BJ (cell line): Measurements from ENCODE around the gene EML6. TPM values are rescaled to one million over a fixed set of nuclear protein-coding genes. Genes with fewer than 3 reads are reported as not detected.

Experiments used
- CTCF ChIA-PET: fragments of 350-600 bp; formaldehyde crosslinking; extraction: SDS; loops from one replicate; lab custom pipeline; 2021; ENCODE audit warnings: antibody characterized with exemption, inconsistent platforms; lab: Yijun Ruan, JAX
- POLR2A ChIA-PET: fragments of 300-600 bp; sonication (Branson Sonifier 250); formaldehyde crosslinking; extraction: SDS; loops from one replicate; lab custom pipeline; 2021; ENCODE audit warnings: antibody characterized with exemption; lab: Charles Lee
- DNase-seq: peaks from one replicate; pipeline ENCODE4 v3.0.0-alpha.2; 2011; ENCODE audit warnings: low read depth
- H3K27me3 ChIP-seq: 2 replicates; pipeline ENCODE4 v1.6.0; 2011; ENCODE audit warnings: low read length; ENCODE audit not compliant: control insufficient read depth, insufficient read depth
- H3K36me3 ChIP-seq: 2 replicates; pipeline ENCODE4 v1.5.1; 2011; ENCODE audit warnings: low read length; ENCODE audit not compliant: control insufficient read depth, insufficient read depth
- H3K4me3 ChIP-seq: 2 replicates; pipeline ENCODE4 v1.5.1; 2011; ENCODE audit warnings: low read depth, mild to moderate bottlenecking, control low read depth, low read length
- polyA plus RNA-seq: library from polyadenylated mRNA; depleted of rRNA; stranded (reverse); fragments of >200 nt; gene quantifications from 2 replicates; pipeline ENCODE4 v1.2.3, GENCODE V29; 2011
- TF ChIP-seq, protein P1 (sequence below): IDR thresholded peaks from 2 replicates; pipeline ENCODE4 v1.5.1; 2011; ENCODE audit warnings: low read depth, mild to moderate bottlenecking, control low read depth, inconsistent platforms, low read length, moderate library complexity; ENCODE audit not compliant: insufficient read depth

The EML6 gene
- polyA plus RNA-seq, 1 experiment = 0.18 TPM

DNA sequence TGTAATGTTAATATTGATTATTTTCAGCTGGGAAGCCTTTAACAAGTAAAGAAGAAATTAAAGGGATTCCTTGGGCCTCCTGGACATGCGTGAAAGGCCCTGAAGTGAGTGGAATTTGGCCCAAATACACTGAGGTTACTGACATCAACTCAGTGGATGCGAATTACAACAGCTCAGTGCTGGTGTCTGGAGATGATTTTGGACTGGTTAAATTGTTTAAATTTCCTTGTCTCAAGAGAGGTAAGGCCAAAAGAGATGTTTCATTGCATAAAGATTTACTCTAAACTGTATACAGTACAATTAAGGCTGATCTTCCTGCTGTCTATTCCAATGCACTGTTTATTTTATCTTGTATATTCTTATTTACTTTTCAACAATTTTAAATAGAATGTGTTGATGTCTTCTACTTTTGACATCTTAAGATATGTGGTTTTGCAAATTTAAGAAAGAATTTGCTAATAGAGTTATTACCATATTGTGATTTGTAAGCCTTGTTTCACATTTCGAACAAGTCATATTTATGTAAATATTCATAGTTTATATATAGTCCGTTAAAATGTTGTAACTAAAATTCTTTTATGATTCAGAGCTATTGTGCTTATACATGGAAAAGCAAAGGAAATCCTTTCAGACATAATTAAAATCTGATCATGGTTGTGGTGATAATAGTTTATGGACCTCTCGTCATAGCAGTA is 130.3 kb downstream of the EML6 start:
- TF ChIP-seq, protein P1, sequence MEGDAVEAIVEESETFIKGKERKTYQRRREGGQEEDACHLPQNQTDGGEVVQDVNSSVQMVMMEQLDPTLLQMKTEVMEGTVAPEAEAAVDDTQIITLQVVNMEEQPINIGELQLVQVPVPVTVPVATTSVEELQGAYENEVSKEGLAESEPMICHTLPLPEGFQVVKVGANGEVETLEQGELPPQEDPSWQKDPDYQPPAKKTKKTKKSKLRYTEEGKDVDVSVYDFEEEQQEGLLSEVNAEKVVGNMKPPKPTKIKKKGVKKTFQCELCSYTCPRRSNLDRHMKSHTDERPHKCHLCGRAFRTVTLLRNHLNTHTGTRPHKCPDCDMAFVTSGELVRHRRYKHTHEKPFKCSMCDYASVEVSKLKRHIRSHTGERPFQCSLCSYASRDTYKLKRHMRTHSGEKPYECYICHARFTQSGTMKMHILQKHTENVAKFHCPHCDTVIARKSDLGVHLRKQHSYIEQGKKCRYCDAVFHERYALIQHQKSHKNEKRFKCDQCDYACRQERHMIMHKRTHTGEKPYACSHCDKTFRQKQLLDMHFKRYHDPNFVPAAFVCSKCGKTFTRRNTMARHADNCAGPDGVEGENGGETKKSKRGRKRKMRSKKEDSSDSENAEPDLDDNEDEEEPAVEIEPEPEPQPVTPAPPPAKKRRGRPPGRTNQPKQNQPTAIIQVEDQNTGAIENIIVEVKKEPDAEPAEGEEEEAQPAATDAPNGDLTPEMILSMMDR = no peak
- no peak for DNase-seq
- Histone ChIP-seq H3K27me3 (no peaks in the 10 kb centered on the region), H3K4me3 (no peak overlapping the region), H3K36me3 (no peaks in the 10 kb centered on the region)
- ChIA-PET CTCF (interaction anchor here (1.2 kb wide), 1 partner anchor 15 kb away, joined by 8 read pairs; no protein-coding TSS in a partner anchor), POLR2A (no interaction called here)

DNA sequence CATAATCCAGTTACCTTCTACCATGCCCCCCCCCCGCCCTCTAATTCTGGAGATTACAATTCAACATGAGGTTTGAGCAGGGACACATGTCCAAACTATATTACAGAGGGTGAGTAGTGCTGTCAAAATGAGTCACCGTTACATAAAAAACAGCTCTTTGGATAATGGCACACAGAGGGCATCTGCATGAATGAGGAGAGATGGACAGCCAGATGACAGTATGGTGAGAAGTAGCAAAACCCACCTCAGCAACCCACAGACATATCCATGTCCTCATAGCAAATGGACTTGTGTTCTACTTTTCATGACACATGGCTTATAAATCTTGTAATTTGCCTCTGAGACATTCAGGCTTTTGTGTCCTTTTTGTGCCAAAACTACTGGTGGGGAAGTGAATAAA is 132.0 kb downstream of the EML6 start:
- CTCF ChIA-PET = no interaction called here
- H3K36me3 ChIP-seq = no peaks in the 10 kb centered on the region
- POLR2A ChIA-PET = no interaction called here
- TF ChIP-seq, protein P1 = no peak
- no peaks in the 10 kb centered on the region for H3K27me3 ChIP-seq
- no peak overlapping the region for H3K4me3 ChIP-seq
- DNase-seq = no peak

DNA sequence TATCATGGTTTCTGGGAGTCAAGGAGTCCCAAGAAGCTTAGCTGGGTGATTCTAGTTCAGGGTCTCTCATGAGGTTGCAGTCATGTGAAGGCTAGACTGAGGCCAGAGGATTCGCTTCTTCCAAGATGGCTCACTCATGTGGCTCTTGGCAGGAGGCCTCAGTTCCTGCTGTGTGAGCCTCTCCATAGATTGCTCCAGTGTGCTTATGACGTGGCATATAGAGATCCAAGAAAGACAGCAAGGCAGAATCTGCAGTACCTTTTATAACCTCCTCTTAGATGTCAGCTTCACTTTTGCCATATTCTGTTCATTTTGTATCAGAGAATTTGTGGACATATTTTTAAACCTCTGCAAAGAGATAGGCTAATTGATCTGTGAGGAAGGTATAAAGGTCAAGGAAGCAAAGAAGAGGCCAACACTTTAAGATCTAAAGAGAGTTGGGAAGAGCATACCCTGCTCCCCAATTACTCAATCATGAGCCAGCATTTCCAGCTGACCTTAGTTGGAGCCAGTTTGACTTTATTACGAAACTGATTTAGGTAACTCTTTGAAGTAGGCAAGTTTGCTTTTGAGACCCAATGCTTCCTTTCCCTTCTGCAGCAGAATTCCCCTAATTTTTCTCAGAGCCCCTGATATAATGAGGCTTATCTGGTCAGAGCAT is 134.7 kb downstream of the EML6 start:
- H3K27me3 ChIP-seq = no peaks in the 10 kb centered on the region
- H3K36me3 ChIP-seq = no peaks in the 10 kb centered on the region
- CTCF ChIA-PET = no interaction called here
- no peak overlapping the region for H3K4me3 ChIP-seq
- POLR2A ChIA-PET = no interaction called here
- TF ChIP-seq, protein P1 = no peak
- DNase-seq = no peak

DNA sequence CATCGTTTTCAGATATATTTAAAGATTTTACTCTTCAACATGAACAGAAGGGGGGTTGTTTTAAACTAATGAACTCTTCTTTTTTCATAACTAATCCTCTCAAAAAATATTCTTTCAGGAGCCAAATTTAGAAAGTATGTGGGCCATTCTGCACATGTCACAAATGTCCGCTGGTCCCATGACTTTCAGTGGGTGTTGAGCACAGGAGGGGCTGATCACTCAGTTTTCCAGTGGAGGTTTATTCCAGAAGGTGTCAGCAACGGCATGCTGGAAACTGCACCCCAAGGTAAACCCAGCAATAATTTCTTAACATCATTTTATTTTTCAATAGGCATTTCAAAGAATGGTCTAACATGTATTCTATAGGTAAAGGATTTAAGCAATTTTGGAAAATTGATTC is 136.0 kb downstream of the EML6 start:
- no peak for DNase-seq
- POLR2A ChIA-PET = no interaction called here
- CTCF ChIA-PET = interaction anchor here (0.7 to 2.3 kb wide), 3 partner anchors 19 to 49 kb away, joined by 3 to 12 read pairs (median 3); no protein-coding TSS in a partner anchor
- TF ChIP-seq, protein P1 = no peak
- H3K36me3 ChIP-seq = no peaks in the 10 kb centered on the region
- H3K27me3 ChIP-seq = no peaks in the 10 kb centered on the region
- no peak overlapping the region for H3K4me3 ChIP-seq

DNA sequence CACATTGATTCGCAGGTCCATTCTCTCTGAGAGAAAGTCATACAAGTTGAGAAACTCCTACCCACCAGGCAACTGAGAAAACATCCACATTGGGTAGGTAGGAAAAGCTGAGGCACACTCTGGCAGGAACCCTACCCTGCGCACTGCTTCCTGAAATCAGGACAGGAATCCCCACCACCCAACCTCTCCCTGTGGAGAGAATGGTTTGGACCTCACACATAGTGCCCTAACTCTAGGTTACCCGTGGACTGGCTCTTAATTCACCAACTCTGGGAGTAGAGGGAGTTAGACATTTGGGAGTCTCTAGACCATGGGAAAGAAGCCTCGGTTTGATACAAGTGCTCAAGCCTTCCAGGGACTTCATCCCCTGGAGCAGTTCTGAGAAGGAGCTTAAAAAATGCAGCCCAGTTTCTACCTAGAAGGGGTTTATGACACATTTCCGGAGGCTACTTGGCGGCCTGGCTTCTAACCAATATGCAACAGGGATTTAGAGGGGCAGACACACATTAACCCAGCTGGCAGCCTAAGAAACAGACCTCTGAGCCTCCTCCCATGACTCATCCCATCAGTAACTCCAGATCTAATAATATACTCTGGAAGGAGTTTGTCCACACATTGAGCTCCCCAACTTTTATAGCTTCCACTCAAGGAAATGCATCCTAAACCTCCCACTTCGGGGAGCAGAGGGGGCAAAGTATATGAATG is 136.7 kb downstream of the EML6 start:
- Histone ChIP-seq H3K27me3 (no peaks in the 10 kb centered on the region), H3K36me3 (no peaks in the 10 kb centered on the region), H3K4me3 (no peak overlapping the region)
- POLR2A ChIA-PET = no interaction called here
- DNase-seq = peak; percentile 65
- TF ChIP-seq, protein P1 = no peak
- CTCF ChIA-PET = interaction anchor here (0.9 to 2.3 kb wide), 4 partner anchors 12 to 31 kb away, joined by 3 to 12 read pairs (median 3); no protein-coding TSS in a partner anchor
